Liver (tissue), 3 donors: ENCODE results near the gene MAP3K9.

Experiments used
- ATF3 ChIP-seq: IDR thresholded peaks from 2 replicates; pipeline ENCODE4 v1.6.1; 2016; ENCODE audit warnings: antibody characterized with exemption
- CTCF ChIP-seq: fragments of 150-350 bp; IDR thresholded peaks from 2 replicates; pipeline ENCODE4 v1.5.1; 2017; ENCODE audit warnings: improper control_type of control experiment, low read depth, low read length; ENCODE audit not compliant: missing input control
- JUND ChIP-seq, 2 donors: IDR thresholded peaks; 2 replicates each; pipeline ENCODE4 v1.6.1; 2016; ENCODE audit warnings: antibody characterized with exemption in 2 of 2
- REST ChIP-seq: IDR thresholded peaks from 2 replicates; pipeline ENCODE4 v1.6.1; 2016; ENCODE audit warnings: antibody characterized with exemption, mild to moderate bottlenecking
- RXRA ChIP-seq, 2 donors: IDR thresholded peaks; 2 replicates each; pipeline ENCODE4 v1.6.1; 2017 to 2018; ENCODE audit warnings: antibody characterized with exemption in 2 of 2, mild to moderate bottlenecking in 1 of 2
- ZBTB33 ChIP-seq: IDR thresholded peaks from 2 replicates; pipeline ENCODE4 v1.6.1; 2016; ENCODE audit warnings: antibody characterized with exemption
- donor health status: healthy.
- donor health status: healthy.

- TF ChIP-seq CTCF (no peak), ATF3 (no peak), REST (no peak), JUND (IDR thresholded peaks at IDR 0.05) (no peak), RXRA (IDR thresholded peaks at IDR 0.05) (no peak), ZBTB33 (no peak)
These were observed 104.4 kb downstream of the MAP3K9 start for GRCh38 chr14:70704960-70705359.
